ENCODE measurements around the gene NISCH. TPM values are rescaled to one million over a fixed set of nuclear protein-coding genes. Genes with fewer than 3 reads are reported as not detected.

NISCH gene
- total RNA-seq, 1 donor from 2014 or later, result 70.0 TPM

- Mint-ChIP-seq H3K4me3 (ENCODE audit: low read depth) (no peak overlapping the region), H3K27me3 (ENCODE audit: low read depth) (no peaks in the 10 kb centered on the region), H3K36me3 (ENCODE audit: low read depth) (peaks cover 36% of the 10 kb centered on the region), H3K27ac (no peak overlapping the region), H3K4me1 (ENCODE audit: low read depth) (no peaks in the 10 kb centered on the region), H3K9me3 (no peaks in the 10 kb centered on the region)
- DNase-seq (ENCODE audit: low spot score), result no peak
- intact Hi-C loops (cut with micrococcal nuclease), result no loop called here
Observed at GRCh38 chr3:52487050-52487787, 31.8 kb downstream of the NISCH start.

DNA sequence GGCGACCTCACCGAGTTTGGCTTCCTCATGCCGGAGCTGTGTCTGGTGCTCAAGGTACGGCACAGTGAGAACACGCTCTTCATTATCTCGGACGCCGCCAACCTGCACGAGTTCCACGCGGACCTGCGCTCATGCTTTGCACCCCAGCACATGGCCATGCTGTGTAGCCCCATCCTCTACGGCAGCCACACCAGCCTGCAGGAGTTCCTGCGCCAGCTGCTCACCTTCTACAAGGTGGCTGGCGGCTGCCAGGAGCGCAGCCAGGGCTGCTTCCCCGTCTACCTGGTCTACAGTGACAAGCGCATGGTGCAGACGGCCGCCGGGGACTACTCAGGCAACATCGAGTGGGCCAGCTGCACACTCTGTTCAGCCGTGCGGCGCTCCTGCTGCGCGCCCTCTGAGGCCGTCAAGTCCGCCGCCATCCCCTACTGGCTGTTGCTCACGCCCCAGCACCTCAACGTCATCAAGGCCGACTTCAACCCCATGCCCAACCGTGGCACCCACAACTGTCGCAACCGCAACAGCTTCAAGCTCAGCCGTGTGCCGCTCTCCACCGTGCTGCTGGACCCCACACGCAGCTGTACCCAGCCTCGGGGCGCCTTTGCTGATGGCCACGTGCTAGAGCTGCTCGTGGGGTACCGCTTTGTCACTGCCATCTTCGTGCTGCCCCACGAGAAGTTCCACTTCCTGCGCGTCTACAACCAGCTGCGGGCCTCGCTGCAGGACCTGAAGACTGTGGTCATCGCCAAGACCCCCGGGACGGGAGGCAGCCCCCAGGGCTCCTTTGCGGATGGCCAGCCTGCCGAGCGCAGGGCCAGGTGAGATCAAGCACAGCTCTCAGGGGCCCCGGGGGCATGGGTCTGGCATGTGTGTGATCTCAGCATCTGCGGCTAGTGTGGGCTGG lies 32.6 kb downstream of the NISCH start:
- no peak for DNase-seq (ENCODE audit: low spot score)
- no peak overlapping the region for H3K27ac Mint-ChIP-seq
- no peaks in the 10 kb centered on the region for H3K9me3 Mint-ChIP-seq
- H3K27me3 Mint-ChIP-seq (ENCODE audit: low read depth), result no peaks in the 10 kb centered on the region
- intact Hi-C loops (cut with micrococcal nuclease), result no loop called here
- peaks cover 43% of the 10 kb centered on the region for H3K36me3 Mint-ChIP-seq (ENCODE audit: low read depth)
- no peaks in the 10 kb centered on the region for H3K4me1 Mint-ChIP-seq (ENCODE audit: low read depth)
- H3K4me3 Mint-ChIP-seq (ENCODE audit: low read depth), result no peak overlapping the region

DNA sequence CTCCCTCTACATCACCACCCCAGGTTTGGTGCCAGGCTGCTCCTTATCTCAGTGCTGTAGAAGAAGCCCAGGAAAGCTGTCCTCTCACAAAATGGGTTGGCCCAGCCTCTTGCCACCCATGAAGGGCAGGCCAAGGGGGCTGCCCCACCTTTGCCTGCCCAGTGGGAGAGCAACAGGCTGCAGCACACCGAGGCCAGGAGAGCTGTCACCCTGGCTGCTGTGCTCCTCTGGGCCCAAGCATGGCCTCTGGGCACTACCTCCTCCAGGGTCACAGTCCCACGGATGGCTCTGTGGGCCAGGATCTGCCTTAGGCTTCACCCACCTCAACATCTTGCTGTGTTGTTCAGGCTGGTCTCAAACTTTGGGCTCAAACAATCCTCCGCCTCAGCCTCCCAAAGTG lies 33.3 kb downstream of the NISCH start:
- Mint-ChIP-seq H3K9me3 (no peaks in the 10 kb centered on the region), H3K27me3 (ENCODE audit: low read depth) (no peaks in the 10 kb centered on the region), H3K27ac (no peak overlapping the region), H3K4me1 (ENCODE audit: low read depth) (no peaks in the 10 kb centered on the region), H3K36me3 (ENCODE audit: low read depth) (peaks cover 43% of the 10 kb centered on the region), H3K4me3 (ENCODE audit: low read depth) (no peak overlapping the region)
- intact Hi-C loops (cut with micrococcal nuclease), result no loop called here
- DNase-seq (ENCODE audit: low spot score), result no peak

GRCh38 chr3:52489453-52489852 lies 34.0 kb downstream of the NISCH start:
- intact Hi-C loops (cut with micrococcal nuclease), result no loop called here
- Mint-ChIP-seq H3K9me3 (no peaks in the 10 kb centered on the region), H3K4me3 (ENCODE audit: low read depth) (no peak overlapping the region), H3K27me3 (ENCODE audit: low read depth) (no peaks in the 10 kb centered on the region), H3K4me1 (ENCODE audit: low read depth) (no peaks in the 10 kb centered on the region), H3K27ac (no peak overlapping the region), H3K36me3 (ENCODE audit: low read depth) (peaks cover 40% of the 10 kb centered on the region)
- DNase-seq (ENCODE audit: low spot score), result no peak

DNA sequence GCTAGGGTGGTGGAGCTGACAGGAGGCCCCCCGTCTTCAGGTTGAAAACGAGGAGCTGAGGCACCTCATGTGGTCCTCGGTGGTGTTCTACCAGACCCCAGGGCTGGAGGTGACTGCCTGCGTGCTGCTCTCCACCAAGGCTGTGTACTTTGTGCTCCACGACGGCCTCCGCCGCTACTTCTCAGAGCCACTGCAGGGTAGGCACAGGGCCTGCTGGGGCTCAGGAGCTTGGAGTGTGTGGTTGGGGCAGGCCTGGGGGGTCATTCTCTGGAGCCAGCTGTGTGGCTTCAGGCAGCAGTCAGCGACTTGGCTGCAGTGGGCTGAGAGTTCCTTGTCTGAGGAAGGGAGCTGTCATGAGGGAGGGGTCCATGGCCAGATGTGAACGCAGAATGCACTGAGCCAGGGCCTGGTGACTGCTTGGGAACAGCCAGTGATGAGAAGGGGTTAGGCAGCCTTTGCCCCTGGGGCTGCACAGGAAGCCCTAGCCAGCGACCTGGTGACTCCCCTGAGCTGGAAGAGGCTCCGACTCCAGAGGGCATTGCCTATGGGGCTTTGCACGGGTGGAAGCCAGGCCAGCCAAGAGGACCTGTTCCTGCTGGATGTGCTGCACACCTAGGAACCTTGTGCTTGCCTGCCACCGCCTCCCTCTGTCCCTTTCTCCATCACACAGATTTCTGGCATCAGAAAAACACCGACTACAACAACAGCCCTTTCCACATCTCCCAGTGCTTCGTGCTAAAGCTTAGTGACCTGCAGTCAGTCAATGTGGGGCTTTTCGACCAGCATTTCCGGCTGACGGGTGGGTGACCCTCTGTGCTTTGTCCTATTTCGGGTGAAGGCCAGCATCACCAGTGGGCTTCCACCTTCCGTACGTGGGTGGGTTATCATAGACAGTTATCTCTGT lies 34.9 kb downstream of the NISCH start:
- Mint-ChIP-seq H3K27me3 (ENCODE audit: low read depth) (no peaks in the 10 kb centered on the region), H3K36me3 (ENCODE audit: low read depth) (peaks cover 40% of the 10 kb centered on the region), H3K9me3 (no peaks in the 10 kb centered on the region), H3K27ac (no peak overlapping the region), H3K4me3 (ENCODE audit: low read depth) (no peak overlapping the region), H3K4me1 (ENCODE audit: low read depth) (no peaks in the 10 kb centered on the region)
- intact Hi-C loops (cut with micrococcal nuclease), result no loop called here
- DNase-seq (ENCODE audit: low spot score), result no peak

DNA sequence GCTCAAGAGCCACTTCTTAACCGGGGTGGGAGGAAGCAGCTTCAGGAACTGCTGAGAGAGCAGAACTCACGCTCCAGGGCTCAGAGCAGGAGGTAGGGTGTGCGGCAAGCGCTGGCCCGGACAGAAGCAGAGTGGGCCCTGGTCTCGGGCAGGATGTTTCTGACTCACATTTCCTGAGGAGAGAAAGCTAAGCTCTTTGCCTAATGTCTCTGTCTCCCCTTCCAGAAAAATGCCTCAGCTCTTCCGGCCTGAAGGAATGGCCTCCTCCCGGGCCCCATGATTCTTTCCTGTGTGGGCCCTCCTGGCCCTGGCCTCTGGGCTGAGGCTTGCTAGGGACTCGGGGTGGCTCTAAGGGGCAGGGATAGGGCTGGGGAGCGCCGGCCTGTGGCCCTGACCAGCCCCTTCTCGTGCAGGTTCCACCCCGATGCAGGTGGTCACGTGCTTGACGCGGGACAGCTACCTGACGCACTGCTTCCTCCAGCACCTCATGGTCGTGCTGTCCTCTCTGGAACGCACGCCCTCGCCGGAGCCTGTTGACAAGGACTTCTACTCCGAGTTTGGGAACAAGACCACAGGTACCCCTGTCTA lies 35.6 kb downstream of the NISCH start:
- Mint-ChIP-seq H3K9me3 (no peaks in the 10 kb centered on the region), H3K27me3 (ENCODE audit: low read depth) (no peaks in the 10 kb centered on the region), H3K4me1 (ENCODE audit: low read depth) (no peaks in the 10 kb centered on the region), H3K36me3 (ENCODE audit: low read depth) (peaks cover 35% of the 10 kb centered on the region), H3K4me3 (ENCODE audit: low read depth) (no peak overlapping the region), H3K27ac (no peak overlapping the region)
- intact Hi-C loops (cut with micrococcal nuclease), result no loop called here
- DNase-seq (ENCODE audit: low spot score), result no peak

- DNase-seq (ENCODE audit: low spot score), result no peak
- no peak overlapping the region for H3K27ac Mint-ChIP-seq
- no peaks in the 10 kb centered on the region for H3K9me3 Mint-ChIP-seq
- intact Hi-C loops (cut with micrococcal nuclease), result no loop called here
- H3K4me1 Mint-ChIP-seq (ENCODE audit: low read depth), result no peaks in the 10 kb centered on the region
- no peak overlapping the region for H3K4me3 Mint-ChIP-seq (ENCODE audit: low read depth)
- peaks cover 35% of the 10 kb centered on the region for H3K36me3 Mint-ChIP-seq (ENCODE audit: low read depth)
- H3K27me3 Mint-ChIP-seq (ENCODE audit: low read depth), result no peaks in the 10 kb centered on the region
Observed at GRCh38 chr3:52492059-52492458, 36.7 kb downstream of the NISCH start.

GRCh38 chr3:52493232-52494017 lies 38.0 kb downstream of the NISCH start:
- no peaks in the 10 kb centered on the region for H3K4me1 Mint-ChIP-seq (ENCODE audit: low read depth)
- H3K9me3 Mint-ChIP-seq, result no peaks in the 10 kb centered on the region
- DNase-seq (ENCODE audit: low spot score), result no peak
- H3K27ac Mint-ChIP-seq, result no peak overlapping the region
- no peak overlapping the region for H3K4me3 Mint-ChIP-seq (ENCODE audit: low read depth)
- intact Hi-C loops (cut with micrococcal nuclease), result no loop called here
- H3K36me3 Mint-ChIP-seq (ENCODE audit: low read depth), result peaks cover 24% of the 10 kb centered on the region
- no peaks in the 10 kb centered on the region for H3K27me3 Mint-ChIP-seq (ENCODE audit: low read depth)

GRCh38 chr3:52494445-52494844 lies 39.0 kb downstream of the NISCH start:
- H3K27ac Mint-ChIP-seq, result no peak overlapping the region
- no peaks in the 10 kb centered on the region for H3K27me3 Mint-ChIP-seq (ENCODE audit: low read depth)
- H3K36me3 Mint-ChIP-seq (ENCODE audit: low read depth), result peaks cover 23% of the 10 kb centered on the region
- H3K4me3 Mint-ChIP-seq (ENCODE audit: low read depth), result no peak overlapping the region
- DNase-seq (ENCODE audit: low spot score), result no peak
- intact Hi-C loops (cut with micrococcal nuclease), result no loop called here
- no peaks in the 10 kb centered on the region for H3K9me3 Mint-ChIP-seq
- no peaks in the 10 kb centered on the region for H3K4me1 Mint-ChIP-seq (ENCODE audit: low read depth)

- Mint-ChIP-seq H3K9me3 (no peaks in the 10 kb centered on the region), H3K27me3 (ENCODE audit: low read depth) (no peaks in the 10 kb centered on the region), H3K4me1 (ENCODE audit: low read depth) (no peaks in the 10 kb centered on the region), H3K36me3 (ENCODE audit: low read depth) (peaks cover 18% of the 10 kb centered on the region), H3K4me3 (ENCODE audit: low read depth) (no peak within 1 kb of the TSS), H3K27ac (no peak within 1 kb of the TSS)
- intact Hi-C loops (cut with micrococcal nuclease), result no loop called here
- no peak for DNase-seq (ENCODE audit: low spot score)
Observed at GRCh38 chr3:52494886-52495495, 39.6 kb downstream of the NISCH start, which contains the start of gene STAB1. Gene STAB1 (plus strand): TSS chr3:52495338. CDS start chr3:52495414, 76 bp downstream.

DNA sequence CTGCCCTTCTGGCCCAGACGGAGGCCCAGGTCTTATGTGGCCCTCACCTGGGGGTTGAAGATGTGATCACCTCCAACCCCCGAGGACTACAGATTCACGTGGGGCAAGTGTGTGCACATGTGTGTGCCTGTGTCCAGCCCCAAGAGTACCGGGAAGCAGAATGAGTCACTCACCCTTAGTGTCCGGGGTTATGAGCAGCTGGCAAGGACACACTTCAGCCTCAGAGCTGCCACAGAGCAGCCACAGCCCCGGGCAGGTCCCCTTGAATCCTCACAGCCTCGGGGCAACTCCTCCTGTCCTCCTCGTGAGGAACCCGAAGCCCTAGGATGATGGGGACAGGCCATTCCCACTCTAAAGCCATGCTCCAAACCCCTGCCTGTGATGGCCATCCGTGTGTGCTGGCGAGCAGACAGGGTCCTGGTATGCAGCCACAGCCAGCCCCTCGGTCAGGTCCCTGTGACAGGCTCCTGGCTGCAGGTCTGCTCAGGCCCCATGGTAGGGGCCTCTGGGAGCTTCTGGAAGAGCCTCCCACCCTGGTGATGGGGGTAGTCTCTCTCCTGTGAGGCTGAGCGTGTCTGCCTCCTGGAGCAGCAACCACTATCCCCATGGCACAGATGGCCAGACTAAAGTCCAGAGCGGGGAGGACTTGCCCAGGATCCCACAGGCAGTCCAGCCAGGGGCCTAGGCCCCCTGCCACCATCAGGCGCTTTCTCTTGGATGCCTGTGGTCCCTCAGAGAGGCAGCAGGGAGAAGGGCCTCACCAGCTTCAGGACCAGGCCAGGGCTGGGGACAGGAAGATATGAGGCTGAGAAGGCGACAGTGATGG lies 40.6 kb downstream of the NISCH start:
- DNase-seq (ENCODE audit: low spot score), result no peak
- Mint-ChIP-seq H3K27me3 (ENCODE audit: low read depth) (no peaks in the 10 kb centered on the region), H3K36me3 (ENCODE audit: low read depth) (peaks cover 17% of the 10 kb centered on the region), H3K9me3 (no peaks in the 10 kb centered on the region), H3K4me3 (ENCODE audit: low read depth) (no peak overlapping the region), H3K4me1 (ENCODE audit: low read depth) (no peaks in the 10 kb centered on the region), H3K27ac (no peak overlapping the region)
- intact Hi-C loops (cut with micrococcal nuclease), result no loop called here
